Left cardiac atrium (tissue), 4 donors: Measurements from ENCODE around the gene RAG2. TPM values are rescaled to one million over a fixed set of nuclear protein-coding genes. Genes with fewer than 3 reads are reported as not detected.
"Not testable (repeated sequence)": the region's sequence is repeated elsewhere in the genome, so short reads cannot be mapped to it uniquely, and the experiment has no call there.

Experiments
- ATAC-seq, 2 donors: fragments of 200-7000 bp; cut with Tn5 transposase; one replicate each; pipeline ENCODE4 v1.9.1; 2020; ENCODE audit warnings: mild to moderate bottlenecking in 2 of 2, moderate library complexity in 2 of 2
- DNase-seq: peaks from one replicate; pipeline ENCODE4 v3.0.0-alpha.2; 2020
- intact Hi-C, 2 donors: fragments of 100-400 bp; cut with DNase I; formaldehyde crosslinking; loops; one replicate each; pipeline versions ENCODE4 v1.14.1 to v1.15.1; 2022 to 2023
- total RNA-seq, 2 donors: library from RNA; stranded (reverse); fragmentation: NEBNext Ultra II Directional; extraction: Animal tissue kit (Norgen Biotek cat#: 25700); gene quantifications; one replicate each; pipeline ENCODE4 v1.2.1, GENCODE V29; 2021
- donor health status: DM: no; HTN: yes; CAD: no.
- donor health status: DM: no; HTN: yes; CAD: no; lungs with severe emphysema.
- donor health status: DM: yes; HTN: yes; CAD: no.
- donor health status: Dilated cardiomyopathy.

RAG2 gene
- total RNA-seq, 2 donors from 2014 or later: not detected

- ATAC-seq (no peak), DNase-seq (no peak)
These were observed 32.9 kb downstream of the RAG2 start for GRCh38 chr11:36565031-36565610.

DNA sequence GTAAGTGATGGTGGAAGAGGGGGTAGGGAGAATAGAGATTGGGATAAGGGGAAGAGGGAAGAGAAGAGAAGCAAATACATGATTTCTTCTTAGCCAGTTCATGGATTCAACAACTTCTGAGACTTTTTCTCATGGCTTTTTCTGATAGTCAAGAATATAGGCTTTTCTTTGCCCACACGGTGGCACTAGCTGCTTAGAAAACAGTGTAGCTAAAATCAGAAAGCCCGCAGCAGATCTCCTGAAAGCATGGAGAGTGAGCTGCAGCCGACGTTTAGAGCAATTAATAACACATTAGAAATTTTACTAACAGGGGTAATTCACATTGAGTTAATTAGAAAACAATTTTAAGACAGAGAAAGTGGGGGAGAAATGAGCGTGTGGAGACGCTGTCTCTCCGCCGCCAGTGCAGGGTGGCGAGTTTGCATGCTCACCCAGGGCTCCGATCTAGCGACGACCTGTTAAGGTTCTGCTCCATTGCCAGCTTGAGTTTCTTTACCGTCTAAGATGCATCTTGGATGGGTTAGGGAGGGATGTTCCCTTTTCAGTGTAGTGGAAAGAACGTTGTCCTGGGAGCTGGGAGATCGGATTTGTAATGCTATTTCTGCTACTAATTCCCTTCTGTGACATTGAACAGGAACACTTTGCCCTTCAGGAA, 33.5 kb downstream of the RAG2 start:
- intact Hi-C loops: loop anchor here (5.0 kb wide), 3 partner anchors 58 to 183 kb away; no protein-coding TSS in a partner anchor
- DNase-seq: peak; percentile 38
- peak; percentile 61 to 79 for ATAC-seq

More at GRCh38 chr11:36565031-36565610, 32.9 kb downstream of the RAG2 start:
- intact Hi-C loops: loop anchor here (5.0 kb wide), 2 partner anchors 57 to 107 kb away; no protein-coding TSS in a partner anchor

DNA sequence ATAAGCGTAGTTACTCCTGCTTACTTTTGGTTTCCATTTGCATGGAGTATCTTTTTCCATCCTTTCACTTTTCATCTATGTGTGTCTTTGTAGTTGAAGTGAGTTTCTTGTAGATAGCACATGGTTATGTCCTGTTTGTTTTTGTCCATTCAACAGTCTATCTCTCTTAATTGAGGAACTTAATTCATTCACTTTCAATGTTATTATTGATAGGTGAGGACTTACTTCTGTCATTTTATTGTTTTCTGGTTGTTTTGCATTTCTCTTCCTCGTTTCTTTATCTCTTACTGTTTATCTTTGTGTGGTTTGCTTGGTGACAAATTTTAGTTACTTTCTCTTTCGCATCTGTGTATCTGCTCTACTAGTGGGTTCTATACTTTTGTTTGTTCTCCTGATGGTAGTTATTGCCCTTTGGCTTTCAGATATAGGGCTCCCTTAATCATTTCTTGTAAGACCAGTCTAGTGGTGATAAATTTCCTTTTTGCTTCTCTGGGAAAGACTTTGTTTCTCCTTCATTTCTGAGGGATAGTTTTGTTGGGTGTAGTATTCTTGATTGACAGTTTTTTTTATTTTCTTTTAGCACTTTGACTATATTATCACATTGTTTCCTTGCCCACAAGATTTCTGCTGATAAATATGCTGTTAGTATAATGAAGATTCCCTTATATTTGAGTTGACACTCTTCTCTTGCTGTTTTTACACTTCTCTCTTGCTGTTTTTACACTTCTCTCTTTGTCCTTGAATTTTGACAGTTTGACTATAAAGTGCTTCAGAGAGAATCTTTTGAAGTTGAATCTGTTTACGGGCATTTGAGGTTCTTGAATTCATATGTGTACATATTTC, 39.2 kb downstream of the RAG2 start:
- no peak for ATAC-seq
- intact Hi-C loops: no loop called here
- no peak for DNase-seq

GRCh38 chr11:36557991-36558390, 40.0 kb downstream of the RAG2 start:
- intact Hi-C loops: no loop called here
- DNase-seq: no peak
- ATAC-seq: no peak

GRCh38 chr11:36557390-36557789, 40.6 kb downstream of the RAG2 start:
- DNase-seq, ATAC-seq, intact Hi-C loops: not testable (repeated sequence)

- no peak for ATAC-seq
- intact Hi-C loops: no loop called here
- no peak for DNase-seq
These were observed 47.5 kb downstream of the RAG2 start for GRCh38 chr11:36550385-36551115.

Other genes starting within 250 kb of the RAG2 start
- gene TRAF6, start 88.0 kb downstream of the RAG2 start, total RNA-seq: 10 to 100 TPM in 1 of 2 donors, 1 to 10 TPM in 1; 9.7 to 13.1 TPM
- 1 to 10 TPM in 1 of 2 donors, under 1 TPM in 1; 0.65 to 1.1 TPM for gene RAG1, start 30.2 kb downstream of the RAG2 start, total RNA-seq
- gene IFTAP, start 3.7 kb downstream of the RAG2 start, total RNA-seq: 10 to 100 TPM; 31.9 to 35.2 TPM